Brain microvascular endothelial cell (primary cell): Measurements from ENCODE around the gene GZF1.

Experiments used
- DNase-seq: peaks from one replicate; pipeline ENCODE4 v3.0.0-alpha.2; 2020
- H3K27ac ChIP-seq: fragments of 250-450 bp; sonication (Bioruptor Pico); 2 replicates; pipeline ENCODE4 v1.5.1; 2020; ENCODE audit warnings: mild to moderate bottlenecking, moderate library complexity
- H3K27me3 ChIP-seq: fragments of 250-450 bp; sonication (Bioruptor Pico); replicated peaks from 2 replicates; pipeline ENCODE4 v1.5.1; 2020; ENCODE audit warnings: mild to moderate bottlenecking
- H3K36me3 ChIP-seq: fragments of 250-450 bp; sonication (Bioruptor Pico); replicated peaks from 2 replicates; pipeline ENCODE4 v1.5.1; 2020; ENCODE audit warnings: mild to moderate bottlenecking
- H3K4me3 ChIP-seq: 2 replicates; pipeline ENCODE4 v1.5.1; 2011; ENCODE audit warnings: low read depth, mild to moderate bottlenecking, control low read depth, low read length, moderate library complexity
- CTCF ChIP-seq: IDR thresholded peaks from 2 replicates; pipeline ENCODE4 v1.5.1; 2011; ENCODE audit warnings: low read depth, mild to moderate bottlenecking, moderate library complexity, low read length, control low read depth, inconsistent platforms; ENCODE audit errors: missing control alignments
- in situ Hi-C: cut with HindIII; loops from 2 replicates; pipeline ENCODE4 v1.10.0; 2017; ENCODE audit warnings: low sequenced_read_pairs, low pct_ligation_motif_present

GZF1 gene

GRCh38 chr20:23318347-23318746, 43.6 kb upstream of the GZF1 start:
- no peak for DNase-seq
- in situ Hi-C loops, result no loop called here
- no peak overlapping the region for H3K4me3 ChIP-seq
- H3K27ac ChIP-seq, result no peak overlapping the region
- H3K27me3 ChIP-seq, result no peaks in the 10 kb centered on the region
- TF ChIP-seq CTCF, result no peak
- no peaks in the 10 kb centered on the region for H3K36me3 ChIP-seq

- DNase-seq, result peak; percentile 25
- Histone ChIP-seq H3K27ac (no peak overlapping the region), H3K36me3 (no peaks in the 10 kb centered on the region), H3K27me3 (no peaks in the 10 kb centered on the region), H3K4me3 (no peak overlapping the region)
- peak; percentile 75 for TF ChIP-seq CTCF
- in situ Hi-C loops, result no loop called here
Observed at GRCh38 chr20:23320317-23320716, 41.7 kb upstream of the GZF1 start.

- no peaks in the 10 kb centered on the region for H3K27me3 ChIP-seq
- in situ Hi-C loops, result loop anchor here (25.0 kb wide), 1 partner anchor 638 kb away; no protein-coding TSS in a partner anchor
- H3K36me3 ChIP-seq, result no peaks in the 10 kb centered on the region
- H3K4me3 ChIP-seq, result no peak overlapping the region
- no peak overlapping the region for H3K27ac ChIP-seq
- no peak for TF ChIP-seq CTCF
- DNase-seq, result no peak
Observed at GRCh38 chr20:23325107-23325506, 36.9 kb upstream of the GZF1 start.

GRCh38 chr20:23326774-23327173, 35.2 kb upstream of the GZF1 start:
- no peak for TF ChIP-seq CTCF
- no peaks in the 10 kb centered on the region for H3K27me3 ChIP-seq
- in situ Hi-C loops, result loop anchor here (25.0 kb wide), 1 partner anchor 639 kb away; no protein-coding TSS in a partner anchor
- no peak overlapping the region for H3K4me3 ChIP-seq
- no peak overlapping the region for H3K27ac ChIP-seq
- no peak for DNase-seq
- H3K36me3 ChIP-seq, result no peaks in the 10 kb centered on the region

GRCh38 chr20:23327617-23328333, 34.2 kb upstream of the GZF1 start:
- Histone ChIP-seq H3K27ac (no peak overlapping the region), H3K27me3 (no peaks in the 10 kb centered on the region), H3K36me3 (no peaks in the 10 kb centered on the region), H3K4me3 (no peak overlapping the region)
- in situ Hi-C loops, result loop anchor here (25.0 kb wide), 1 partner anchor 640 kb away; no protein-coding TSS in a partner anchor
- no peak for TF ChIP-seq CTCF
- no peak for DNase-seq
